NCI-H1092 treated with DMSO at 0.1 percent for 48 hours (cell line): ENCODE results near the gene PLSCR2.
"Not testable (repeated sequence)": the region's sequence is repeated elsewhere in the genome, so short reads cannot be mapped to it uniquely, and the experiment has no call there.

ENCODE experiments used
- DNase-seq: peaks from one replicate; lab custom pipeline; 2025; lab: John Stamatoyannopoulos, UW

Gene PLSCR2

DNA sequence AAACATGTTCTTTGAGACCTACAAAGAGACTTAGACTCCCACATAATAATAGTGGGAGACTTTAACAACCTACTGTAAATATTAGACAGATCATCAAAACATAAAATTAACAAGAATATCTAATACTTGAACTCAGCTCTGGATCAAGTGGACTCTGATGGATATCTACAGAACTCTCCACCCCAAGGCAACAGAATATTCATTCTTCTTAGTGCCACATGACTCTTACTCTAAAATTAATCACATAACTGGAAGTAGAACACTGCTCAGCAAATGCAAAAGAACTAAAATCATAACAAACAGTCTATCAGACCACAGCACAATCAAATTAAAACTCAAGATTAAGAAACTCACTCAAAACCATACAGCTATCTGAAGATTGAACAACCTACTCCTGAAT lies 15.9 kb upstream of the PLSCR2 start:
- no peak for DNase-seq

GRCh38 chr3:146476094-146476740 lies 6.9 kb upstream of the PLSCR2 start:
- no peak for DNase-seq

- not testable (repeated sequence) for DNase-seq
Measured at GRCh38 chr3:146474976-146475375, 5.6 kb upstream of the PLSCR2 start.

DNA sequence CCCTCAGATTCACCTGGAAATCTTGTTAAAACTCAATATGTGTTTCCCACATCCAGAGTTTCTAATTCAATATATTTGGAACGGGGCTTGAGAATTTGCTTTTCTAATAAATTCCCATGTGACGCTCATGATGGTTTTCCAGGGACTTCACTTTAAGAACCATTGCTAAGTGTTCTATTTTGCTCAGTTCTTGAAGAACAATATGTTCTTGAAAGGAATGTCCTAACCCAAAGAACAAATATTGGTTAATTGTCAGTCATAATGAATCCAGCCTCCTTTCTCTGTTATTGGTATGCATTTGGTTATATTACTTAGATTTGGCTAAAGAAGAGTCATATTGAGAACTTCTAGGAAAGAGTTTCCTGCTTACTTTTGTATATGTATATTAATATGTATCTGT lies 4.4 kb upstream of the PLSCR2 start:
- no peak for DNase-seq

GRCh38 chr3:146472611-146473010 lies 3.2 kb upstream of the PLSCR2 start:
- DNase-seq: no peak

DNA sequence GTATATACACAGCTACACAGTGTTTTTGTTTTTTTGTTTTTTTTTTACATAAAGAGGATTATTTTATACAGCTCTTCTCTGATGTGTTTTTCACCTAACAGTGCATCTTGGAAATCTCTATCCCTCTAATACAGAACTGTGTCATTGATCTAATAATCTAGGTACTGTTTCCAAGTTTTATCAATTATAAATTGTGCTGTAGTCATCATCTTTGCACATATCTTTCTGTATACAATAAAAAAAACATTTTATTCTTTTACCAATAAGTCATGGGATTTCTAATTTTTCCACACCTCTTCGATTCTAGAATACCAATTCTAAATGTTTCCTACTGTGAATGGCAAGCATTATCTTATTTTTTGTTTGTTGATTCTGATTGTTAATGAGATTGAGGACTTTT lies 1.7 kb upstream of the PLSCR2 start:
- DNase-seq: no peak

- no peak for DNase-seq
Measured at GRCh38 chr3:146470425-146470990, 1.1 kb upstream of the PLSCR2 start.

GRCh38 chr3:146468671-146469149 lies 651 bp downstream of the PLSCR2 start:
- no peak for DNase-seq

DNA sequence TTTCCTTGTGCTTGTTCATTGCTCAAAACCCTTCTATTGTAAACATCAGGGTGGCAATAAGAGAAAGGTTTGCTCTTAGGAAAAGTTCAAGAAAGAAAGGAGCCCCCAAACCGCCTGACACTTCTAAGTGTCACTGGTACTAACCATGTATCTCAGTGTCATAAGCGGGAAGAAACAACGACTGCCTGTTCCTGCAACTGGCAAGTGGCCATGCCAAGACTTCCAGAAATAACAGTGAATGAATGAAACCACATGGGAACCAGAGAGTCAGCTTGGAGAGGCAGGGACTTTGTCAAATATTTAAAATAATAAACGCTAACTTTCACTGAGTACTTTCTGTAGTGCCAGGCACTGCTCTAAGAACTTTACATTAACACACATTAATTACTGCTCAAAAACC lies 1.1 kb downstream of the PLSCR2 start:
- DNase-seq: no peak

DNA sequence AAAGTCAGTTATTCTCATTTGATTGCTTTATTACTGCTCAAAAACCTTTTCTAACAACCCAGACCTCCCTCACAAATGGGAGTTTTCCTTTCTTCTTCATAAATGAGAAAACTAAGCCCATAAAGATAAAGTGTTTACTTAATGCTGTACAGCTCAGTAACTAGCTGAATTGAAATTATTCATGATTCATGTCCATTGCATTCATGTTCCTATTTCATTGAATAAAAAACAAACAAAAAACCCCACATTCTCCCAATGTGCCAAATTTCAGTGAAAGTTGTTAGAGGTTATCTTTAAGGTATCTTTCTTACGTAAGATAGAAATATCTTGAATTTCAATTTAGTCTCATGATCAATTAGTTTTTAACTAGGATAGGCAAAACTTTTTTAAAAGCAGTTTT lies 2.8 kb downstream of the PLSCR2 start:
- DNase-seq: no peak

GRCh38 chr3:146465693-146466465 lies 3.5 kb downstream of the PLSCR2 start:
- DNase-seq: no peak

GRCh38 chr3:146464783-146465182 lies 4.6 kb downstream of the PLSCR2 start:
- DNase-seq: no peak

GRCh38 chr3:146464005-146464595 lies 5.3 kb downstream of the PLSCR2 start:
- DNase-seq: no peak

DNA sequence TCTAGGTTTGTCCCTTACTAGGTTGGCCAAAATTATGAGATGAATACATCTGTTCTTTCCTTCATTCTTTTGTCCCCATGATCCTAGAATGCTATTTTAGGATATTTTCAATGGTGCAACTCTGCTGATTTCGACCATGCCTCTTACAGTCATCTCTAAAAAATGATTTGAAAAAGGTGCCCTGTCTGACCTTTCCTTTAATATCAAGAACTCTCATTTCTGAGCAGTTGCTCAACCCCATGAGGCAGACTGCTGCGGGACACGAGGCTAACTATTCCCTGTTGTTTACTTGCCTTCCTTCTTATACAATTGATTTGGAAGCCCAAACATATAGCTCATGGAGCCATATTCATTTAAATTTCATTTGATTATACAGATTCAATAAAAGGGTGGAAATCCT lies 14.6 kb downstream of the PLSCR2 start:
- no peak for DNase-seq

- no peak for DNase-seq
Measured at GRCh38 chr3:146449613-146450012, 19.7 kb downstream of the PLSCR2 start.

- DNase-seq: no peak
Measured at GRCh38 chr3:146449076-146449475, 20.3 kb downstream of the PLSCR2 start.

GRCh38 chr3:146446026-146446425 lies 23.3 kb downstream of the PLSCR2 start:
- no peak for DNase-seq

DNA sequence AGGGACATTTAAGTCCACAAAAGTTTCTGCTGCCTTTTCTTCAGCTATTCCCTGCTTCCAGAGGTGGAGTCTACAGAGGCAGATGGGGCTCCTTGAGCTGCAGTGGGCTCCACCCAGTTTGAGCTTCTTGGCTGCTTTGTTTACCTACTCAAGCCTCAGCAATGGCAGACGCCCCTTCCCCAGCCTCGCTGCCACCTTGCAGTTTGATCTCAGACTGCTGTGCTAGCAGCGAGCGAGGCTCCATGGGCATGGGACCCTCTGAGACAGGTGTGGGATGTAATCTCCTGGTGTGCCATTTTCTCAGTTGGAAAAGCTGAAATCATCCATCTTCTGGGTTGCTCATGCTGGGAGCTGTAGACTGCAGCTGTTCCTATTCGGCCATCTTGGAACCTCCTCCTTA lies 29.1 kb downstream of the PLSCR2 start:
- not testable (repeated sequence) for DNase-seq

DNA sequence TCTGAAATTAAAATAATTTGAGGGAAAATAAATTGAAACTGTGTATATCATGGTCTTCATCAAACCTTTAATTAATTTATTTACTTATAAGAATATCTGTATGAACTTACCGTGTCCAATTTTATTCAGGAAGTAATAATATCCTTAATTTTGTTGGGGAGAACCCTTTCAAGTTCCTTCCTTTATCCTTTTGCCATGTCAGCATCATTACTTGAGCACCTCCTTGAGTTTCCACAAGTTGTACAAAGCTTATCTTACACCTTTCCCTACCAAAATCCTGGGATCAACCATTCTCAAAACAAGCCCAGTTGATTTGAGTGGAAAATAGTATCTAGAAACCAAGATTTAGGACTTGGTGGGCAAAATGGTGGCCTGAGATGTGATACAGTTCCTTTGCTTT lies 37.3 kb downstream of the PLSCR2 start:
- DNase-seq: no peak

- DNase-seq: no peak
Measured at GRCh38 chr3:146431240-146431639, 38.1 kb downstream of the PLSCR2 start.

DNA sequence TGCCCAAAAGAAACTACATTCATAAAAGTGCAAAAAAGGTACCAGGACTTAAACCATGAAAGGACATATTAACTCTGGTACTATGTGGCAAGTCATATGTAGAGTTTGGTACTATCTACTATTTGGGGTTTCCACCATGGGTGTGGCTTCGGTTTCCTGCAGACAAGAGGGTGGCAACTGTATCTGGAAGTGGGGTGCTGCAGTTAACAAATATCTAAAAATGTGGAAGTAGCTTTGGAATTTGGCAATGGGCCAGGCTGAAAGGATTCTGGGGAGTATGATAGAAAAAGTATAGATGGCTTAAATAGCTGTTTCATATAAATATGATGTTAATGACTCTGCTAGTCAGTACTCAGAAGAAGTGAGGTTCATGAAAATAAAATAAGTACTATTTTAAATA lies 44.0 kb downstream of the PLSCR2 start:
- DNase-seq: no peak

GRCh38 chr3:146421819-146422759 lies 47.3 kb downstream of the PLSCR2 start:
- no peak for DNase-seq
